ENCODE data around the gene PNKP. TPM values are rescaled to one million over a fixed set of nuclear protein-coding genes. Genes with fewer than 3 reads are reported as not detected.
A peak's percentile ranks its signal among the peaks of the same experiment; 100 is the strongest.

Gene PNKP
- total RNA-seq, 2 experiments from 2014 or later: 58.8 to 65.9 TPM

DNA sequence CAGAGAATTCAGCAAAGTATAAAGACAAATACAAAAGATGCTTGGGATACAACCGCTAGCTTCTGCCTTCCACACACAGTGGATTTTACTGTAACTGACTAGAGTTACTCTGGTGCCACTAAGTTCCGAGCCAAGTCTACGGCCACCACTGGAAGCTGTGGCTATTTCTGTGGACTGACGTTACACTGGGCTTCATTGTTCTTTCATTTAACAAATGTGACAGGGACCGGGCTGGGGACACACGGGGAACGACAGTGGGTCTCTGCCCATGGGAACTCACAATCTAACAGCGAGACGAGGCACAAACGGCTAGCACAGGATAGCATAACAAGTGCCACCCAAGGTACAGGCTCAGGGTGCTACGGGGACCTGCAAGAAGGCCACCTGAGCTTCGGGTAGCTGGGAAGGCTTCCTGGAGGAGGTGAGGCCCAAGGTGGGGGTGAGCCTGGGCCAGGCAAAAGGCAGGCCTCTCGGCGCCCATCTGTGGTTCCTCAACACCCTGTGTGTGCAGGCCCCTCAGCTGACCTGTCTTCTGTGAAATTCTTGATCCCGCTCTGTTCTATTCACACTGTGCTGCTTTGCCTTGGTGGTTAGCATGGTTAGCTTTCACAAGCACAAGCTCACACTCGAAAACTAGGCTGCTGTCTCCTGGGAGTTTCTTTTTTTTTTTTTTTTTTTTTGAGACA lies 39.6 kb upstream of the PNKP start:
- ChIA-PET POLR2A (interaction anchor here (1.0 to 13.2 kb wide), 4 partner anchors 9 to 19 kb away, joined by 3 to 167 read pairs (median 31); partner anchors contain the start of genes ATF5, IL4I1 and NUP62), CTCF (no interaction called here)
- intact Hi-C loops (cut with micrococcal nuclease): no loop called here
- H3K9me3 Mint-ChIP-seq: no peaks in the 10 kb centered on the region
- peaks cover 48% of the 10 kb centered on the region for H3K36me3 Mint-ChIP-seq (ENCODE audit: low read depth)
- ATAC-seq (no peak), DNase-seq (no peak)
- H3K27me3 Mint-ChIP-seq: no peaks in the 10 kb centered on the region
- TF ChIP-seq, protein P1, sequence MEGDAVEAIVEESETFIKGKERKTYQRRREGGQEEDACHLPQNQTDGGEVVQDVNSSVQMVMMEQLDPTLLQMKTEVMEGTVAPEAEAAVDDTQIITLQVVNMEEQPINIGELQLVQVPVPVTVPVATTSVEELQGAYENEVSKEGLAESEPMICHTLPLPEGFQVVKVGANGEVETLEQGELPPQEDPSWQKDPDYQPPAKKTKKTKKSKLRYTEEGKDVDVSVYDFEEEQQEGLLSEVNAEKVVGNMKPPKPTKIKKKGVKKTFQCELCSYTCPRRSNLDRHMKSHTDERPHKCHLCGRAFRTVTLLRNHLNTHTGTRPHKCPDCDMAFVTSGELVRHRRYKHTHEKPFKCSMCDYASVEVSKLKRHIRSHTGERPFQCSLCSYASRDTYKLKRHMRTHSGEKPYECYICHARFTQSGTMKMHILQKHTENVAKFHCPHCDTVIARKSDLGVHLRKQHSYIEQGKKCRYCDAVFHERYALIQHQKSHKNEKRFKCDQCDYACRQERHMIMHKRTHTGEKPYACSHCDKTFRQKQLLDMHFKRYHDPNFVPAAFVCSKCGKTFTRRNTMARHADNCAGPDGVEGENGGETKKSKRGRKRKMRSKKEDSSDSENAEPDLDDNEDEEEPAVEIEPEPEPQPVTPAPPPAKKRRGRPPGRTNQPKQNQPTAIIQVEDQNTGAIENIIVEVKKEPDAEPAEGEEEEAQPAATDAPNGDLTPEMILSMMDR (IDR thresholded peaks at IDR 0.05): no peak
- peak overlapping the region; percentile 78 for H3K27ac Mint-ChIP-seq
- peaks cover 56% of the 10 kb centered on the region for H3K4me1 Mint-ChIP-seq (ENCODE audit: low read depth)
- H3K4me3 Mint-ChIP-seq: no peak overlapping the region

DNA sequence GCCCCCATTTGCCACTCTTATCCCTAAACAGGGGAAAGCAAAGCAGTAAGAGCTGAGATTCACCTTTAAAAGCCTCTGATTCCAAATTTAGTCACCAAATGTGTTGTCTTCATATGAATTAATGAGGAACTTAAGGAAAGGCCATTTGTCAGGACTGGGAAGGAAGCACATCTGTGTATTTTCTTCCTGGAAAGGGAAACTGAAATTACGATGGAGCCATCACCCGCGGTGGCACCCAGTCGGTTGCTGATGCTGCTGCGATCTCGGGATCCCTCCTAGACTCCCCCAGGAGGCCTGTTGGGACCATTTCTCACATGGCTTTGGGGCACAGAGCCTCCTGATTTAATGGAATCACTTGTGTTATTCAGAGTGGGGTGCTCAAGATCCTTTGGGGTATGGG lies 36.8 kb upstream of the PNKP start:
- ChIA-PET CTCF (interaction anchor here (1.9 kb wide), 1 partner anchor 13 kb away, joined by 10 read pairs; no protein-coding TSS in a partner anchor), POLR2A (interaction anchor here (1.2 to 1.9 kb wide), 2 partner anchors 9 to 16 kb away, joined by 5 to 6 read pairs; no protein-coding TSS in a partner anchor)
- Mint-ChIP-seq H3K27me3 (no peaks in the 10 kb centered on the region), H3K4me3 (peak overlapping the region; percentile 12), H3K36me3 (ENCODE audit: low read depth) (peaks cover 30% of the 10 kb centered on the region), H3K4me1 (ENCODE audit: low read depth) (peaks cover 50% of the 10 kb centered on the region), H3K27ac (peak overlapping the region; percentile 55), H3K9me3 (no peaks in the 10 kb centered on the region)
- no peak for DNase-seq
- intact Hi-C loops (cut with micrococcal nuclease): no loop called here
- no peak for ATAC-seq
- TF ChIP-seq, protein P1 (IDR thresholded peaks at IDR 0.05): no peak

DNA sequence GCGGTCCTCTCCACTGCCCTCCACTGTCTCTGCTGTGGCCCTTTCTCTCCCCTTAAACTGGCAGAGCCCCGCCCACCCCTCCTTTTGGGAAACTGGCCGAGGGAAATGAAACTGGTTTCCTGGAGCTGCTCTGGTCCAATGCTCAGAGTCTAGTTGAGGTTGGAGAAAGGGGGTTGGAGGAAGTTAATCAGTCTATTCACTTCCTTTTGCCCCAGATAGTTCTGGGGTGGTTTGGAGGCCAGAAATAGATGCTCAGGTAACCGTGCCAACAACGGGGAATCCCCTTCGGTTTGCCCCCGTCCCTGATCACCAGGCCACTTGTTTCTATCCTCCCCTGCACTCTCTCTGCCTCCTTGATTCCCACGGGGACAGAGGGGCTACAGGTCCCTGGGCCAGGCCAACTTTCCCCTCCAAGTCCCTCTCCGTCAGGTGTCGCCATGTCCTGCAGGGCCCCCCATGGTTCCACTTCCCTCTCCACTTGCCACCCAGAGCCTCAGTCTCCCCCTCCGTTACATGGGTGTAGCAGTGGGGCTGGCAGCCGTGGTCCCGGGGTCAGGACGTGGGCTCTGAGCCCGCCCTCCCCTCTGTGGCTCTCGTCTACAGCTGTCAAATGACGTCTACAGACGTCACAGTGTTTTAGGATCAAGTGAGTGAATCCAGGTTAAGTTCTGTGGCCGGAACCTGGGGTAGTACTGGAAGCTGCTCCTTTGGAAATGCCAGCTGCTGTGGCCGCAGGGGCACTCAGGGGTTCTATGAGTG lies 29.7 kb upstream of the PNKP start, which contains the start of gene IL4I1:
Gene IL4I1, minus strand, starts transcription at position 25 of the 759 bp plus-strand sequence. CDS start 727 bp downstream, outside the sequence.
- POLR2A ChIA-PET: interaction anchor here (0.8 to 8.9 kb wide), 6 partner anchors 11 to 128 kb away, joined by 3 to 59 read pairs (median 6); partner anchors contain the start of genes AKT1S1, ATF5, NUP62 and TBC1D17
- no peaks in the 10 kb centered on the region for H3K36me3 Mint-ChIP-seq (ENCODE audit: low read depth)
- no peaks in the 10 kb centered on the region for H3K27me3 Mint-ChIP-seq
- no peaks in the 10 kb centered on the region for H3K9me3 Mint-ChIP-seq
- intact Hi-C loops (cut with micrococcal nuclease): loop anchor here (5.0 kb wide), 1 partner anchor 35 kb away; no protein-coding TSS in a partner anchor
- peaks cover 60% of the 10 kb centered on the region for H3K4me1 Mint-ChIP-seq (ENCODE audit: low read depth)
- CTCF ChIA-PET: interaction anchor here (1.0 to 2.7 kb wide), 3 partner anchors 8 to 17 kb away, joined by 3 to 7 read pairs (median 4); no protein-coding TSS in a partner anchor
- peak within 1 kb of the TSS; percentile 75 for H3K4me3 Mint-ChIP-seq
- DNase-seq (peak; percentile 89), ATAC-seq (peak; percentile 68)
- TF ChIP-seq, protein P1 (IDR thresholded peaks at IDR 0.05): no peak
- peak within 1 kb of the TSS; percentile 96 for H3K27ac Mint-ChIP-seq

DNA sequence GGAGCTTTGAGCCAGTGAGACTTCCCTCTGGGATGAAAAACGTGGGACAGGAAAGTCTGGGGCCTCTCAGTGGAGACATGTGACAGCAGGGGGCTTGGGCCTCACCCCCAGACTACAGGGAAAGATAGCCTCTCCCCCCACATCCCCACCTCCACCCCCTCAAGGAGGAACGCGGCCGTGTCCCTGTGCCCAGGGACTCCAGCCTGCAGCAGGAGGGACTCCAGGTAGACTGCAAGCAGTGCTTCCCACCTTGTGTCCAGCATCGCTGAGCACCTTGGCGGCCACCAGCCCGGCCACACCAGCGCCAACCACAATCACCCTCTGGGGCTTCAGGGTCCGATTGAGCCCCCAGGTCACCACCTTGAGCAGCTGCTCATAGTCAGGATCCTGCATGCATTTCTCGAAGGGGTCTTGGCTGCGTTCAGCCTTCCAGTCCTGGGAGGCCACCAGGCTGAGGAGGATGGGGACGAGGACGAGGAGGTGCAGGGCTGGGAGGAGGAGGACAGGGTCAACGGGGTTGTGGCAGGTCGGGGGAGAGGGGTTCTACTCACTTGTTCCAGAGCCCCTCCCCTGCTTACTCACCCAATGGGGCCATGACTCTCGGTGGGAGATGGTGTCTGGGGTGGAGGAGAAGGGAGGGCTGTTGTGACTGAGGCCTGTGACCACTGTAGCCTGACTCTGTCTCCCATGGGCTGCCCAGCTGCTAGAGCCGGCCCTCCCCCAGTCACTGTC lies 28.4 kb upstream of the PNKP start:
- Mint-ChIP-seq H3K27ac (peak overlapping the region; percentile 96), H3K27me3 (no peaks in the 10 kb centered on the region), H3K4me1 (ENCODE audit: low read depth) (peaks cover 59% of the 10 kb centered on the region), H3K9me3 (no peaks in the 10 kb centered on the region), H3K4me3 (peak overlapping the region; percentile 75), H3K36me3 (ENCODE audit: low read depth) (no peaks in the 10 kb centered on the region)
- intact Hi-C loops (cut with micrococcal nuclease): loop anchor here (5.0 kb wide), 1 partner anchor 37 kb away; no protein-coding TSS in a partner anchor
- DNase-seq (peak; percentile 48), ATAC-seq (no peak)
- TF ChIP-seq, protein P1 (IDR thresholded peaks at IDR 0.05): no peak
- POLR2A ChIA-PET: interaction anchor here (0.8 to 8.9 kb wide), 6 partner anchors 10 to 89 kb away, joined by 3 to 59 read pairs (median 5); partner anchors contain the start of genes ATF5 and NUP62
- CTCF ChIA-PET: interaction anchor here (1.7 to 2.7 kb wide), 2 partner anchors 16 to 223 kb away, joined by 4 to 7 read pairs; no protein-coding TSS in a partner anchor
